Gastroesophageal sphincter (tissue), 3 donors: ENCODE results near the gene ACAD11.

Source experiments
- CTCF ChIP-seq, 4 experiments: fragments of 200-600 bp in 2 of 4; fragments of 450-650 bp in 2 of 4; sonication (generic) in 1 of 4; IDR thresholded peaks; one replicate each; pipeline ENCODE4 v1.5.1; 2017 to 2019; ENCODE audit warnings: antibody characterized with exemption in 4 of 4, mild to moderate bottlenecking in 2 of 4, moderate library complexity in 2 of 4
- EP300 ChIP-seq: sonication (generic); formaldehyde crosslinking; IDR thresholded peaks from one replicate; pipeline ENCODE4 v1.6.1; 2017; ENCODE audit warnings: antibody characterized with exemption, mild to moderate bottlenecking
- POLR2A ChIP-seq, 2 donors: fragments of 450-650 bp; IDR thresholded peaks; one replicate each; pipeline ENCODE4 v1.6.1; 2017; ENCODE audit warnings: antibody characterized with exemption in 2 of 2, mild to moderate bottlenecking in 2 of 2, moderate library complexity in 1 of 2

DNA sequence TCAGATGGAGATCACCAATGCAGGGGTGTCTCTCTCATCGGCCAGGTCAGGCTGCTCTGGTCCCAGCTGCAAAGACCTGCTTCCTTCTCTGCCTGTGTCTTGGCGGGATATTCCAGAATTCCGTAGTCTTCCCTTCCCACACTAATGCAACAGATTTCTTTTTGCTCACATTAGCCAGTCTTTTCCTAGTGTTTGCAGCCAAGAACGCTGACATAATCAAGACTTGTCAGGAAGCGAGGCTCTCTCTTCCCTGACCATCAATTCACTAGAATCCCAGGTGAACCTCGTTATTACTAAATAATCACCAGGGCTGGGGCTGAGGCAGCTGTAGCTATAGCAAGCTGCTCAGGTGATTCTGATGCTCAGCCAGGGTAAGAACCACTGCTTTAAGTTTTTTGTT is 105.8 kb downstream of the ACAD11 start:
- no peak for TF ChIP-seq POLR2A (IDR thresholded peaks at IDR 0.05)
- no peak for TF ChIP-seq EP300
- no peak for TF ChIP-seq CTCF (IDR thresholded peaks at IDR 0.05)
